WTC11 (cell line): ENCODE data around the gene FAM241A.

ENCODE experiments used
- FOXK1 ChIP-seq: sonication (generic); formaldehyde crosslinking; IDR thresholded peaks from 2 replicates; pipeline ENCODE4 v1.8.0; 2022; ENCODE audit warnings: mild to moderate bottlenecking, moderate library complexity, missing genetic modification reagents
- GABPB1 ChIP-seq: sonication (generic); formaldehyde crosslinking; IDR thresholded peaks from 2 replicates; pipeline ENCODE4 v1.8.1; 2023; ENCODE audit warnings: mild to moderate bottlenecking, missing genetic modification reagents
- MYBL2 ChIP-seq: sonication (generic); formaldehyde crosslinking; IDR thresholded peaks from 2 replicates; pipeline ENCODE4 v1.8.1; 2023; ENCODE audit warnings: mild to moderate bottlenecking, moderate library complexity, missing genetic modification reagents
- NR1H2 ChIP-seq: sonication (generic); formaldehyde crosslinking; IDR thresholded peaks from 2 replicates; pipeline ENCODE4 v1.9.0; 2021; ENCODE audit warnings: mild to moderate bottlenecking, moderate library complexity, missing genetic modification reagents
- SOX15 ChIP-seq: fragments of 250-450 bp; sonication (Bioruptor Pico); IDR thresholded peaks from 2 replicates; pipeline ENCODE4 v1.9.0; 2021; ENCODE audit warnings: mild to moderate bottlenecking
- TF ChIP-seq, protein P1 (sequence below): fragments of 200-600 bp; IDR thresholded peaks from 2 replicates; pipeline ENCODE4 v1.8.0; 2022; ENCODE audit warnings: antibody characterized with exemption
- TF ChIP-seq, protein P2 (sequence below): sonication (generic); formaldehyde crosslinking; IDR thresholded peaks from 2 replicates; pipeline ENCODE4 v1.8.0; 2022; ENCODE audit warnings: mild to moderate bottlenecking, missing genetic modification reagents
- TF ChIP-seq, protein P3 (sequence below): sonication (generic); formaldehyde crosslinking; IDR thresholded peaks from 2 replicates; pipeline ENCODE4 v1.8.1; 2022; ENCODE audit warnings: mild to moderate bottlenecking, missing genetic modification reagents, moderate library complexity, borderline replicate concordance

DNA sequence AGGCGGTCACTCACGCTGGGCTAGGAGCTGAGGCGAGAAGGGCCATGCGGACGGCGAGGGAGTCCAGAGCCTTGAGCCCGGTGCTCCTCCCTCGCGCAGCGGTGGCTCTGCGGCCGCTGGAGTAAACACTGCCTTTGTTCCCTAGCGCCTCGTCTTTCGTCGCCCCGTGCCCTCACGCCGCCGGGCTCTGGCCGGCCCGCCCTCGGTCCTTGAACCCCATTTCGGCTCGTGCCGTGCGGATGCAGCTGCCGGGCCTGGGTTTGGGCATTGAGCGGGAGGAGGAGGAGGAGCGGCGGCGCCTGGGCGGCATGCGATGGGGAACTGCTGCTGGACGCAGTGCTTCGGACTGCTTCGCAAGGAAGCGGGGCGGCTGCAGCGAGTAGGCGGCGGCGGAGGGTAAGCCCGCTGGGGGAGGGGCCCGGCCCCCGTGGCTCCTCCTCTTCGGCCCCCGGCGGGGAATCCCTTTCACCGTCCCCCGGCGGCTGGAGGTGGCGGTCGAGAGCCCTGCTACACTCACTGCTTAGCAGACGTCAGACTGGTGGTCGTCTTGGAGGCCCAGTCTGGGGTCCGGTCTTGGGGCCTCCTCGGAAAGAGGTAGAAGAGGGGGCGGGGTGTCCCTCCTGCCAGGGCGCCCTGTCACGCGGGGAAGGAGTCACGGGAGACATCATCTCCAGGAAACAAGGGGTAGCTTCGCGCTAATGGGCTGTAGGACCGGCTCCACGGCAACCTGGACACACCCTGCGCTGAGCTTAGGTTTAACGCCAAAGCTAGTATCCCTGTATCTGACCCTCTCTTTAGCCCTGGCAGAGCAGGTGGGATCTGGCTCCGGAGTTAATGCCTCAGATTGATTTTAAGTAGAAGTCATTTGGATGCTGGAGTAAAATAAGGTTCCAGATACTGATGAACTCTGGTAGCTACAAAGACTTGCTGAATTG lies 86.8 kb downstream of the FAM241A start, which contains the start of gene AP1AR:
- TF ChIP-seq, protein P1, sequence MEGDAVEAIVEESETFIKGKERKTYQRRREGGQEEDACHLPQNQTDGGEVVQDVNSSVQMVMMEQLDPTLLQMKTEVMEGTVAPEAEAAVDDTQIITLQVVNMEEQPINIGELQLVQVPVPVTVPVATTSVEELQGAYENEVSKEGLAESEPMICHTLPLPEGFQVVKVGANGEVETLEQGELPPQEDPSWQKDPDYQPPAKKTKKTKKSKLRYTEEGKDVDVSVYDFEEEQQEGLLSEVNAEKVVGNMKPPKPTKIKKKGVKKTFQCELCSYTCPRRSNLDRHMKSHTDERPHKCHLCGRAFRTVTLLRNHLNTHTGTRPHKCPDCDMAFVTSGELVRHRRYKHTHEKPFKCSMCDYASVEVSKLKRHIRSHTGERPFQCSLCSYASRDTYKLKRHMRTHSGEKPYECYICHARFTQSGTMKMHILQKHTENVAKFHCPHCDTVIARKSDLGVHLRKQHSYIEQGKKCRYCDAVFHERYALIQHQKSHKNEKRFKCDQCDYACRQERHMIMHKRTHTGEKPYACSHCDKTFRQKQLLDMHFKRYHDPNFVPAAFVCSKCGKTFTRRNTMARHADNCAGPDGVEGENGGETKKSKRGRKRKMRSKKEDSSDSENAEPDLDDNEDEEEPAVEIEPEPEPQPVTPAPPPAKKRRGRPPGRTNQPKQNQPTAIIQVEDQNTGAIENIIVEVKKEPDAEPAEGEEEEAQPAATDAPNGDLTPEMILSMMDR = no peak
- TF ChIP-seq, protein P2, sequence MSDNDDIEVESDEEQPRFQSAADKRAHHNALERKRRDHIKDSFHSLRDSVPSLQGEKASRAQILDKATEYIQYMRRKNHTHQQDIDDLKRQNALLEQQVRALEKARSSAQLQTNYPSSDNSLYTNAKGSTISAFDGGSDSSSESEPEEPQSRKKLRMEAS (CRISPR knock-in tag) = peak; percentile 92
- TF ChIP-seq FOXK1 (CRISPR knock-in tag) (peak; percentile 61), NR1H2 (CRISPR knock-in tag) (no peak), MYBL2 (CRISPR knock-in tag) (peak; percentile 89), GABPB1 (CRISPR knock-in tag) (no peak), SOX15 (CRISPR knock-in tag) (no peak)
- TF ChIP-seq, protein P3, sequence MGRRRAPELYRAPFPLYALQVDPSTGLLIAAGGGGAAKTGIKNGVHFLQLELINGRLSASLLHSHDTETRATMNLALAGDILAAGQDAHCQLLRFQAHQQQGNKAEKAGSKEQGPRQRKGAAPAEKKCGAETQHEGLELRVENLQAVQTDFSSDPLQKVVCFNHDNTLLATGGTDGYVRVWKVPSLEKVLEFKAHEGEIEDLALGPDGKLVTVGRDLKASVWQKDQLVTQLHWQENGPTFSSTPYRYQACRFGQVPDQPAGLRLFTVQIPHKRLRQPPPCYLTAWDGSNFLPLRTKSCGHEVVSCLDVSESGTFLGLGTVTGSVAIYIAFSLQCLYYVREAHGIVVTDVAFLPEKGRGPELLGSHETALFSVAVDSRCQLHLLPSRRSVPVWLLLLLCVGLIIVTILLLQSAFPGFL (CRISPR knock-in tag) = no peak
